ENCODE data around the gene ZNF319.

- TF ChIP-seq CTCF (conservative IDR thresholded peaks at IDR 0.05; ENCODE audit: low read length) (no peak), EZH2phosphoT487 (IDR thresholded peaks at IDR 0.05; ENCODE audit: borderline replicate concordance, low read depth, low read length) (no peak)
Measured at GRCh38 chr16:57966204-57966771, 34.2 kb downstream of the ZNF319 start.

Data from OCI-LY7 (cell line).